ENCODE measurements around the gene RPS26.
A peak's percentile ranks its signal among the peaks of the same experiment; 100 is the strongest.

Gene RPS26

GRCh38 chr12:56078931-56079722 lies 37.4 kb downstream of the RPS26 start:
- DNase-seq (ENCODE audit: low read depth), result peak; percentile 80

DNA sequence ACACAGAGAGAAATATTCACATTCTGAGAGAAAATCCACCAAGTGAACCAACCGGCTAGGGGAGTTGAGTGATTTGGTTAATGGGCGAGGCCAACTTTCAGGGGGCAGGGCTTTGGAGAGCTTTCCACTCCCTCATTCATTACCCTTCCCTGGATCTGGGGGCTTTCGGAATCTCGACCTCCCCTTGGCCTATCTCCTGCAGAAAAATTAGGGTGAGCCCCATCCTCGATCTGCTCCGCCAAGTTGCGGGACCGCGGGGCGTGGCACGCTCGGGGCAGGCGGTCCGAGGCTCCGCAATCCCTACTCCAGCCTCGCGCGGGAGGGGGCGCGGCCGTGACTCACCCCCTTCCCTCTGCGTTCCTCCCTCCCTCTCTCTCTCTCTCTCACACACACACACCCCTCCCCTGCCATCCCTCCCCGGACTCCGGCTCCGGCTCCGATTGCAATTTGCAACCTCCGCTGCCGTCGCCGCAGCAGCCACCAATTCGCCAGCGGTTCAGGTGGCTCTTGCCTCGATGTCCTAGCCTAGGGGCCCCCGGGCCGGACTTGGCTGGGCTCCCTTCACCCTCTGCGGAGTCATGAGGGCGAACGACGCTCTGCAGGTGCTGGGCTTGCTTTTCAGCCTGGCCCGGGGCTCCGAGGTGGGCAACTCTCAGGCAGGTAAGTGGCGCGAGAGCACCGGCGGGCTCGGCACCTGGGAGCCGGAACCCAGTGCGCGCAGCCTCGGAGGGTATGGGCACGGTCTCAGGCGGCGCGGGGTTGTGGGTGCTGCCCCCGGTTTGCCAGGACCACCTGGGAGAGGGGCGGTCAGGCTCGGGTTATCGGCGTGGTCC lies 38.2 kb downstream of the RPS26 start, which contains the start of gene ERBB3:
TSS of gene ERBB3 (plus strand) at position 443 of the 833 bp plus-strand sequence. CDS start at position 579, 136 bp downstream.
- DNase-seq (ENCODE audit: low read depth), result peak; percentile 79

GRCh38 chr12:56080556-56081138 lies 38.9 kb downstream of the RPS26 start:
- DNase-seq (ENCODE audit: low read depth), result no peak

DNA sequence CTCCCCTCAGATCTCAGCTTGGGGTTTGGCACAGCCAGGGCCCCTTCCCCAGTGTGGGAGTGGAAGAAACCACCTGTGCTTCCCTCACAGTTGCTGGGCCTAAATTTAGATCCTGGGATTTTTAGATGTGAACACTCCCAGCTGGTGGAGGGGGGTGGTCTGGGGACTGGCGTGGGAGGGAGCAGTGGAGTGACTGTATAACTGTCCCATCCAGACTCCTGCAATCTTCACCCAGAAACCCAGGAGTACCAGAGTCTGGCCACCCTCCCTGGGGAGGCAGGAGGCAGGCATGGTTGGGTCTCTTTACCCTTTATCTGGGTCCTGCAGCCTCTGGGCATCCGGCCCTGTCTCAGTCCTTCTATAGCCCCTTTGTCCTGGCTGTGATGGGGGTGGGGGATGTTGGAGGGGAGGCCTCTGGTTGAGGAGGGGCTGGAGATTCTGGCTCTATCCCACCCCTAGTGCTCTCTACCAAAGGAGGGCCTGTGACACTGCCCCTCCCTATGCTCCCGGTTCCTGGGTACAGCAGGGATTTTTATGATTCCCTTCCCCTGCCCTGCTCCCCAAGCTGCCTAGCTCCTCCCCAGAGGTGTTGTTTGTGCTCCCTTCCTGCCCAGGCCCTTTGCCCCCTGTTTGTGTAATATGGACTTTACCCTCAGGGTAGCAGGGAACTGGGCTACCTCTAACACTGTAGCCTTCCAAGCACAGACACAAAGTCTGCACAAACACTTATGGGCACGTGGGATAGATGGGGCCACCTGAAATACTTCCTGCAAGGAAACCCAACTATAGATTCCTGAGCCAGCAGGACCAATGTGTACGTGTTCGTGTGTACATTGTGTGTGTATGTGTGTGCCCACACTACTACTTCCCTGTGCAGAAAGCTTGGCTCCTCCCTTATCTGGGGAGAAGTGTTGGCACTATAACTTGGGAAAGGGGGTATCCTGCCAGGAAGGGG lies 40.0 kb downstream of the RPS26 start:
- no peak for DNase-seq (ENCODE audit: low read depth)

DNA sequence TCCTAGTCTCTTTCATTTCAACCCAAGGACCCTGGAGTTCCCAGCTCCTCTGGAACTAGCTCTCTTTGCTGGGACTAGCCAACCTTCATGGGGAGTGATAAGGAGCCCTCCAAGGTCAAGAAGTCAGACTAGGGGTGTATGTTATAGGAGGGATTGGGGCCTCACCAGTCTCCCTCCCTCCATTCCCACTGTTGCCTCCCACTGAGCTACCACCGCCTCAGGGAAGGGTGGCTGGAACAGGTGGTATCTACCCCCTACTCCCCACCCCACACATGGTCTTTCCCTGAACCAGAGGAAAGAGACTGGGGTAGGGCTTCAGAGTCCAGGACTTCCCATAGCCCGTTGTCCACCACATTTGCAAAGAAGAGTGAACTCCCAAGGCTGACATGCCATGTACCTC lies 40.7 kb downstream of the RPS26 start:
- no peak for DNase-seq (ENCODE audit: low read depth)

DNA sequence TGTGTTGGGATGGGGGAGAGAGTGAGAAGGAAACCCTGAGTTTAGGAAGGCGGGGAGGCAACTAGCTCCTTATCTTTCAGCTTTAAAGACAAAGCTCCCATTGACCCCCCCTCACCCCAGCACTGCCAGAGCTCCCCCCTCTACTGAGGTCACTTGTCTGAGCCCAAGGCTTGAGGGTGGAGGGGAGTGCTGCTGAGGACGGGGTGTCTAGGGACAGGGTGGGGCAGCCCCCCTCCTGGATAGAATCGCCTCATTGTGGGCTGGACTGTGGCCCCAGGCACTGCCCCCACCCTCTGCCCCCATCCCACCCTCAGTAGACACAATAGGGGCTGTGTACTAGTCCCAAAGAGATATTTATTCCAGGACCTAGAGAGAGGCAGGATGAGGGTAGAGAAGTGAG lies 41.2 kb downstream of the RPS26 start:
- DNase-seq (ENCODE audit: low read depth), result no peak

GRCh38 chr12:56084958-56085543 lies 43.3 kb downstream of the RPS26 start:
- DNase-seq (ENCODE audit: low read depth), result no peak

DNA sequence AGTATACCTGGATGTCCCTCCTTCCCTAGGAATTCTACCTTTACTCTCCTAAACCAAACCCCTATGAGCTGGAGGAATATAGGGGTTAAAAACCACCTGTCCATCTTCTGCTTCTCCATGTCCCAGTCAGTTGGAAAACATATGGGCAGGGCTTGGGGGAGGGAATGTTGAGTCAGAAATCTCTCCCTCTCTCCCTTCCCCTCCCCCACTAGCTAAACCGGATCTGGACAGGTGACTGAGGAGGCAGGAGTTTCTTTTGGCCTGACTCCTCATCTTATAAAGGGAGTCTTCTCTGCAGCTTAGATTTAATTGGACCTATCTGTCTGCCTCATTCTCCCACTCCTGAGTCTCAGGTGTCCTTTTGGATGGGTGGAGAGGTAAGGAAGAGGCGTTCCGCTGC lies 44.4 kb downstream of the RPS26 start:
- DNase-seq (ENCODE audit: low read depth), result no peak

DNA sequence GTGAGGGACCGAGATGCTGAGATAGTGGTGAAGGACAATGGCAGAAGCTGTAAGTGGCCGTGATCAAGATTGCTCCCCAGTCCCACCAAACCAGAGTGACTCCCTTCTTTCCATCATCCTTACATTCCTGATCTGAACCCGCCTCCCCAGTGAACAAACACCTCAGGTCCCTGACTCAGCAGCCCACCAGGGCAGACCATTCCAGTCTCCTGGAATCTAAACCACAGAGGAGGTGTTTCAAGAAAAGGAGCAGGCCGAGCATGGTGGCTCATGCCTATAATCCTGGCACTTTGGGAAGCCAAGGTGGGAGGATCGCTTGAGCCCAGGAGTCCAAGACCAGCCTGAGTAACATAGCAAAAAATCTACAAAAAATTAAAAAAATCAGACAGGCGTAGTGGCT lies 44.9 kb downstream of the RPS26 start:
- no peak for DNase-seq (ENCODE audit: low read depth)

DNA sequence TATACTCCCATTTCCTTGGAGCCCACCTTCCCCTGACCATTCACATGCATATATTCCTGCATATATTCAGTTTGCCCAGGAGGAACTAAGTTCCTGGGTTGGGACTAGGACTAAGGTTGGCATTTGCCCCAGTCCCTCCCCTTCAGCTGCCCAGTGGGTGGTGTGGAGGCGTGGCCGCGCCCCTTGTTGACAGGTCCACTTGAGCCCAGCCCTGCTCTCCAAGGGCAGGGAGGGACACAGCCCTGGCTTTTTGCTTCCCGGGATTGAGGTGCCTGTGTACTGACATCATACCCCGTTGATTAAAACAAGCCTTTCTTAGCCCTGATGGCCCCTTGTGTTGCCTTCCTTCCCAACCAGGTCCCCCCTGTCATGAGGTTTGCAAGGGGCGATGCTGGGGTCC lies 45.5 kb downstream of the RPS26 start:
- no peak for DNase-seq (ENCODE audit: low read depth)
